GM18870 (cell line): Measurements from ENCODE around the gene NECTIN3.

ENCODE experiments used
- ATAC-seq: cut with Tn5 transposase; IDR thresholded peaks from one replicate; pipeline ENCODE4 v1.9.1; 2021; ENCODE audit warnings: moderate library complexity; ENCODE audit not compliant: unreplicated experiment

The NECTIN3 gene

GRCh38 chr3:111081008-111081545 lies 9.5 kb downstream of the NECTIN3 start:
- no peak for ATAC-seq

- ATAC-seq: no peak
These were observed 13.3 kb downstream of the NECTIN3 start for GRCh38 chr3:111084911-111085310.

DNA sequence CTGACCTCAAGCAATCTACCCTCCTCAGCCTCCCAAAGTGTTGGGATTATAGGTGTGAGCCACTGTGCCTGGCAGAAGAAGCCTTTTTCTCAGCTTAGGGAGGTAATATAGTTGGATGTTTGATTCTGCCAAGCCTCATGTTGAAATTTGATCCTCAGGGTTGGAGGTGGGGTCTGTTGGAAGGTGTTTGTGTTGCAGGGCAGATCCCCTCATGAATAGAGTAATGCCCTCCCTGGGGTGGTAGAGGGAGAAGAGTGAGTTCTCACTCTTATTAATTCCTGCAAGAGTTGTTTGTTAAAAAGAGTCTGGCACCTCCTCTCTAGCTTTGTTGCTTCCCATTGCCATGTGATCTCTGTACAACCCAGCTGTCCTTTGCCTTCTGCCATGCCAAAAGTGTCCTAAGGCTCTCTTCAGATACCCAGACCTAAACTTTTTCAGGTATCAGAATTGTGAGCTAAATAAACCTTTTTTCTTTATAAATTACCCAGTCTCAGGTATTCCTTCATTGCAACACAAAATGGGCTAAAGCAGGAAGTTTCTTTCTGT lies 16.4 kb downstream of the NECTIN3 start:
- no peak for ATAC-seq

GRCh38 chr3:111096487-111097209 lies 25.0 kb downstream of the NECTIN3 start:
- no peak for ATAC-seq

GRCh38 chr3:111103807-111104206 lies 32.2 kb downstream of the NECTIN3 start:
- no peak for ATAC-seq

GRCh38 chr3:111106993-111107661 lies 35.5 kb downstream of the NECTIN3 start:
- ATAC-seq: no peak

DNA sequence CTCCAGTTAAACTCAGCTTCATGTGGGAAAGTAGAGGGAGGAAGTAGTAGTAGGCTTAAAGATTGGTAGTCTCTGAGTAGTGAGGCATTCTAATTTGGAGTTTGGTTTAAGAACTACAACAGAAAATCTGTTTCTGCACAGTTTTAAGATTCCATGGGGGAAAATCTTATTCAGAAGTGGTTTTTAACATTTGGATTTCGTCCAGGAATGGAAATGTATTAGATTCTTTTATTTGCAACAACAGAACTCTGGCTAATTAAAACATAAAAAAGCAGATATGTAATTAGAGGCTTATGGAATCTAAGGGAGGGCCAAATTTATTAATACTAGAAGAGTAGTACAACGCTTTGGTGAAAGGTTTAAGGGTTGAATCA lies 36.0 kb downstream of the NECTIN3 start:
- no peak for ATAC-seq

DNA sequence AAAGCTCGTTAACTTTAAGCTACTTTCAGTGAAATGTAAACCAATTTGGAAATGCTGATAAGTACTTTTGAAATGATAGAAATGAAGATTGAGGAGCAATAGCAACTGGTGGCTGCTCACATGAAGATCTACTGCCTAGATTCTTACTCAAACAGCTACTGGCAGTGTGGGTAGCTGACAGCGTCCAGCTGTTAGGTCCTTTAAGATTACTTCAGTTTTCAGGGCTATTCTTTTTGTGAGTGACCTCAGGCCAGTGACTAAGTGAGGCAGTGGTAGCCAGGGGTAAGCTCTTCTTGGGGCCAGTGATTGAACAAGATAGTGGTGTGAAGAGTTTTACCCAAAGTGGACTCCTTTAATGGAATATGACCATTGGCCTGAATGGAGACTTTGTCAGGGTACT lies 41.3 kb downstream of the NECTIN3 start:
- no peak for ATAC-seq

DNA sequence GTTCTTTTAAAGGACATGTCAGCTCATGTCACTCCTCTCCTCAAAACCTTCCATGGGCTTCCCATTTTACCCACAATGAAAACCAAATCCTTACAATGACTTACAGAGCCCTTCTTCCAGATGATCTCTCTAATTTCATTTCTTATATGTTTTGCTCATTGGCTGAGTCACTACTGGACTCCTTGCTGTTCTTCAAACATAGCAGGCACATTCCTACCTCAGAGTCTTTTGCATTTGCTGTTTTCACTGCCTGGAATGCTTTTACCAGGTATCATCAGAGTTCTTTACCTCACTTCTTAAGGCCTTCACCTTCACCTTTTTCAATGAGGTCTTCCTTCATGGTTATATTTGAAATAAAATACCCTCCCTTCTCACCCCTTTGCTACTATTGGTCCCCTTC lies 57.3 kb downstream of the NECTIN3 start:
- ATAC-seq: no peak

GRCh38 chr3:111130827-111131226 lies 59.2 kb downstream of the NECTIN3 start:
- no peak for ATAC-seq

DNA sequence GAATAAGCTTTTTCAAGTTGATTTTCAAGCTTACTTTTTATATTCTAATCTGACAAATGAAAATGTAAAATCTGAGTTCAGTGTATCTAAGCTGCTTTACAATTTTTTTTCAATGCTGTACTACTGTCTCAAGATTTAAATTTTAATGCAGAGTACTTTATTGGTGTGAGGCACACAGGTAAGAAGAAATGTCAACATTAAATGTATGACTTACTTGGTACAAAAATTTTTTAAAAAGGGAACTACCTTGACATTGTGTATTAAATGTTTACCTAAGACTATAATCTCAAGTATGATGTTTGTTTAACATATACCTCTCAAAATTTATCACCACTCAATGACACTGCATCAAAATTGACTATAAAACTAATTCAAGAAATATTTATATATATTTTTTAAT lies 62.7 kb downstream of the NECTIN3 start:
- ATAC-seq: no peak

GRCh38 chr3:111151438-111151837 lies 79.8 kb downstream of the NECTIN3 start:
- ATAC-seq: no peak

GRCh38 chr3:111152496-111152895 lies 80.9 kb downstream of the NECTIN3 start:
- no peak for ATAC-seq

GRCh38 chr3:111156517-111156916 lies 84.9 kb downstream of the NECTIN3 start:
- no peak for ATAC-seq

- ATAC-seq: no peak
These were observed 87.8 kb downstream of the NECTIN3 start for GRCh38 chr3:111159391-111159790.

DNA sequence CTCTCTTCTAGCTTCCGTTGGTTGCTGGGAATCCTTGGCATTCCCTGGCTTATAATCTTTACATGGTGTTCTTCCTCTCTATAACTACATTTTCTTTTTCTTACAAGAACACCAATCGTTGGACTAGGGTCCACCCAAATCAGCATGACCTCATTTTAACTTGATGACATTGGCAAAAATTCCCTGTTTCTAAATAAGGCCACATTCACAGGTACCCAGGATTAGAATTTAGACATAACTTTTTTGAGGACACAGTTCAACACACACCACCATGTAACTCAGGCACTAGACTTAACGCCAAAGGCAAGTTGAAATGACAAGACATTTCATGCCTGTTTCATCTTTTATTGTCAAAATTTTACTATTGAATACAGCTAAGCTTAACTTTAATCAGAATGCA lies 93.0 kb downstream of the NECTIN3 start:
- ATAC-seq: no peak

- no peak for ATAC-seq
These were observed 93.8 kb downstream of the NECTIN3 start for GRCh38 chr3:111165411-111165810.

- no peak for ATAC-seq
These were observed 101.8 kb downstream of the NECTIN3 start for GRCh38 chr3:111173328-111173900.

DNA sequence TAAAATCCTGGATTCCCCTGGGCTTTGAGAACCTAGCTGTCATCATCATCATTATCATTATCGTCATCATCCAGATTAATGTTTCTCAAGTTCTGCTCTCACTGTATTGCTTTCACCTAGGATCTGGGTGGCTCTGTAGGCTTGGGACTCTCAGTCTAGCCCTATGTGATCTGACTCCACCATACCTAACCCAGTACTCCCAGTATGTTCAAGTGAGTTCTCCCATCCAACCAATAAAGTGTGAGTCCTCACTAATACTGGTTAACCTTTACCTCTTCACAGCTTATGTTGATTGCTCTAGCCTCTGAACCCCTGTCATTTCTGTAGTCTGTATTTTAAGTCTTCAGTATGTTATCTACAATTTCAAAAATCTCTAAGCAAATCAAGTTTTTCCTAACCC lies 102.3 kb downstream of the NECTIN3 start:
- ATAC-seq: no peak

- no peak for ATAC-seq
These were observed 118.9 kb downstream of the NECTIN3 start for GRCh38 chr3:111190518-111190917.

DNA sequence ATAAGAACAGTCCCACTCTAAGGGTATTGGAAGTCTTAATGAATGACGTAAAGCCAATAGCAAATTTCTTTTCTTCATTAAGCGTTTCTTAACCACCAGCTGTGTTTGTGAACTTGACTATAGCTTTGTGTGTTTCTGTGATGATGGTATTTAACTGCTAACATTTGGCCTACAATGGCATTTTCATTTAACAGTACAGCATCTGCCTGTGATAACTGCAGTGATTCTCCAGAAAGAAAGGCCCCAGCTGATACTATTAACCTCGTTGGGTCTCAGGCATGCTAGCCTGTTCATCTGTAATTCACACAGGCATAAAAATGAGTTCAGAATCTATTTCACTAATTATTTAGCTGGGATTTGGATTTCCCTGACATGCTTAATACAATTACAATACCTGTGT lies 121.9 kb downstream of the NECTIN3 start:
- no peak for ATAC-seq

DNA sequence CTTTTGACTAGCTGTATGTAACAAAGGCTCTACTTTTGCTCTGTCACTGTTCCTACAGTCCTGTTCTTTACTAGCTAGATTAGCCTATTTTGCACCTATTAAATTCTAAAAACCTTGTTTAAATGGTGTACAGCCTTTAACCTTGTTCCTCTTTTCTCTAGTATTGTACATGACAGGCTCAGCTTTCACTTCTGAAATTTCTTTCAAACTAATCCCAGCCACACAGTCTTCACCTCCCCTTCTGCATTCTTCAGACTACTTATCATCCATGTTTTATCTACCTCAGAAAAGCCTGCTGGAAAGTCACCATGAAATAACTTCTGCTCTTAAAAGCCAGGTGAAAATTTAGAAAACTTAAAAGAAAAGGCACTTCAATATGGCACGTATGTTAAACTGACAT lies 122.4 kb downstream of the NECTIN3 start:
- no peak for ATAC-seq
